TTC549 (cell line): ENCODE data around the gene MROH8.
"Not testable (repeated sequence)": the region's sequence is repeated elsewhere in the genome, so short reads cannot be mapped to it uniquely, and the experiment has no call there.

Experiments used
- FAIRE-seq: peaks from 2 replicates; lab custom pipeline; 2012; peaks lifted over from hg19 to GRCh38; lab: Jason Lieb, UNC

MROH8 gene

GRCh38 chr20:37154684-37155298 lies 24.6 kb downstream of the MROH8 start:
- no peak for FAIRE-seq

GRCh38 chr20:37152284-37152683 lies 27.1 kb downstream of the MROH8 start:
- FAIRE-seq, result no peak

- FAIRE-seq, result no peak
Observed at GRCh38 chr20:37151529-37151928, 27.8 kb downstream of the MROH8 start.

GRCh38 chr20:37150864-37151263 lies 28.5 kb downstream of the MROH8 start:
- FAIRE-seq, result not testable (repeated sequence)

GRCh38 chr20:37147250-37147649 lies 32.1 kb downstream of the MROH8 start:
- FAIRE-seq, result no peak

GRCh38 chr20:37144856-37145404 lies 34.4 kb downstream of the MROH8 start:
- FAIRE-seq, result no peak

- FAIRE-seq, result no peak
Observed at GRCh38 chr20:37142708-37143107, 36.6 kb downstream of the MROH8 start.

- FAIRE-seq, result no peak
Observed at GRCh38 chr20:37137547-37137946, 41.8 kb downstream of the MROH8 start.

- FAIRE-seq, result no peak
Observed at GRCh38 chr20:37133952-37134351, 45.4 kb downstream of the MROH8 start.

GRCh38 chr20:37131486-37131885 lies 47.9 kb downstream of the MROH8 start:
- FAIRE-seq, result no peak

GRCh38 chr20:37128803-37129202 lies 50.5 kb downstream of the MROH8 start:
- FAIRE-seq, result no peak

- FAIRE-seq, result not testable (repeated sequence)
Observed at GRCh38 chr20:37126290-37126689, 53.1 kb downstream of the MROH8 start.

GRCh38 chr20:37123441-37123840 lies 55.9 kb downstream of the MROH8 start:
- no peak for FAIRE-seq

- no peak for FAIRE-seq
Observed at GRCh38 chr20:37120497-37120896, 58.9 kb downstream of the MROH8 start.

GRCh38 chr20:37119356-37120036 lies 59.9 kb downstream of the MROH8 start:
- no peak for FAIRE-seq

- no peak for FAIRE-seq
Observed at GRCh38 chr20:37114012-37114411, 65.3 kb downstream of the MROH8 start.

- FAIRE-seq, result no peak
Observed at GRCh38 chr20:37111926-37112455, 67.4 kb downstream of the MROH8 start.

- FAIRE-seq, result no peak
Observed at GRCh38 chr20:37108676-37109075, 70.7 kb downstream of the MROH8 start.

- FAIRE-seq, result no peak
Observed at GRCh38 chr20:37102571-37102970, 76.8 kb downstream of the MROH8 start.

GRCh38 chr20:37096415-37097041 lies 82.8 kb downstream of the MROH8 start:
- FAIRE-seq, result no peak

GRCh38 chr20:37095599-37096414 lies 83.5 kb downstream of the MROH8 start, which contains the start of gene RBL1:
Gene RBL1, minus strand, starts transcription at chr20:37095997. Its CDS starts 69 bp downstream, at chr20:37095928.
- FAIRE-seq, result no peak

- no peak for FAIRE-seq
Observed at GRCh38 chr20:37095108-37095598, 84.2 kb downstream of the MROH8 start.
